CD14-positive monocyte (primary cell): ENCODE results near the gene SAMD13. TPM values are rescaled to one million over a fixed set of nuclear protein-coding genes. Genes with fewer than 3 reads are reported as not detected.

Source experiments
- DNase-seq, 3 donors: peaks; one replicate each; pipeline ENCODE4 v3.0.0-alpha.2; 2011 to 2022
- H2AFZ ChIP-seq: 2 replicates; pipeline ENCODE4 v1.6.0; 2012; ENCODE audit warnings: mild to moderate bottlenecking, low read depth, low read length, inconsistent platforms; ENCODE audit not compliant: insufficient read depth, poor library complexity, severe bottlenecking
- H3K27ac ChIP-seq, 2 donors: 1 replicate in 1 of 2; 2 replicates in 1 of 2; pipeline ENCODE4 v1.5.1; 2012 to 2013; ENCODE audit warnings: low read length in 2 of 2, control low read depth in 1 of 2, inconsistent platforms in 1 of 2, low read depth in 1 of 2, mild to moderate bottlenecking in 1 of 2
- H3K27me3 ChIP-seq, 2 donors: one replicate each; pipeline versions ENCODE4 v1.6.0 to v1.6.1; 2011 to 2013; ENCODE audit warnings: low read length in 2 of 2; ENCODE audit not compliant: control insufficient read depth in 2 of 2, insufficient read depth in 2 of 2
- H3K36me3 ChIP-seq, 2 donors: replicated peaks in 1 of 2; 1 replicate in 1 of 2; 2 replicates in 1 of 2; pipeline versions ENCODE4 v1.5.1 to v1.6.1; 2012 to 2013; ENCODE audit warnings: low read length in 2 of 2, control low read depth in 1 of 2, inconsistent platforms in 1 of 2, mild to moderate bottlenecking in 1 of 2; ENCODE audit not compliant: insufficient read depth in 2 of 2, control insufficient read depth in 1 of 2
- H3K4me1 ChIP-seq, 2 donors: 1 replicate in 1 of 2; 2 replicates in 1 of 2; pipeline versions ENCODE4 v1.5.1 to v1.6.1; 2012 to 2013; ENCODE audit warnings: low read length in 2 of 2, control low read depth in 1 of 2, inconsistent platforms in 1 of 2, mild to moderate bottlenecking in 1 of 2, moderate library complexity in 1 of 2; ENCODE audit not compliant: insufficient read depth in 2 of 2, control insufficient read depth in 1 of 2
- H3K4me2 ChIP-seq: replicated peaks from 2 replicates; pipeline ENCODE3; 2012; ENCODE audit warnings: low read length, moderate library complexity, mild to moderate bottlenecking; ENCODE audit not compliant: poor library complexity, severe bottlenecking; ENCODE audit errors: extremely low read depth
- H3K4me3 ChIP-seq, 3 experiments: fragments of 200-600 bp in 1 of 3; sonication (generic) in 1 of 3; replicated peaks in 1 of 3; 1 replicate in 2 of 3; 2 replicates in 1 of 3; pipeline ENCODE4 v1.5.1; 2011 to 2013; ENCODE audit warnings: low read length in 3 of 3, mild to moderate bottlenecking in 3 of 3, control low read depth in 2 of 3, low read depth in 2 of 3, inconsistent platforms in 1 of 3, moderate library complexity in 1 of 3
- H3K79me2 ChIP-seq: 2 replicates; pipeline ENCODE4 v1.6.0; 2012; ENCODE audit warnings: mild to moderate bottlenecking, control low read depth, inconsistent platforms, low read length, moderate library complexity; ENCODE audit not compliant: insufficient read depth
- H3K9ac ChIP-seq: 2 replicates; pipeline ENCODE4 v1.6.0; 2017; ENCODE audit warnings: low read length, mild to moderate bottlenecking; ENCODE audit not compliant: insufficient read depth, poor library complexity, severe bottlenecking
- H3K9me3 ChIP-seq, 2 donors: replicated peaks in 1 of 2; 1 replicate in 1 of 2; 2 replicates in 1 of 2; pipeline versions ENCODE4 v1.5.1 to v1.6.1; 2012 to 2013; ENCODE audit warnings: low read length in 2 of 2, control low read depth in 1 of 2; ENCODE audit not compliant: control insufficient read depth in 1 of 2, insufficient read depth in 1 of 2
- H4K20me1 ChIP-seq: 2 replicates; pipeline ENCODE4 v1.6.0; 2012; ENCODE audit warnings: mild to moderate bottlenecking, low read length, control low read depth, moderate library complexity; ENCODE audit not compliant: insufficient read depth
- H3K27ac Mint-ChIP-seq, 7 donors: one replicate each; pipeline ENCODE4 v1.8.0; 2020; ENCODE audit warnings: mild to moderate bottlenecking in 7 of 7, mixed read lengths in 7 of 7, moderate library complexity in 6 of 7, inconsistent platforms in 2 of 7
- H3K27me3 Mint-ChIP-seq, 3 donors: one replicate each; pipeline ENCODE4 v1.8.0; 2021 to 2022; ENCODE audit warnings: low read depth in 3 of 3, mild to moderate bottlenecking in 3 of 3, mixed read lengths in 3 of 3, moderate library complexity in 3 of 3, inconsistent platforms in 1 of 3
- H3K36me3 Mint-ChIP-seq, 2 donors: one replicate each; pipeline ENCODE4 v1.8.0; 2020; ENCODE audit warnings: mixed read lengths in 2 of 2, inconsistent platforms in 1 of 2, mild to moderate bottlenecking in 1 of 2
- H3K4me1 Mint-ChIP-seq: one replicate; pipeline ENCODE4 v1.8.0; 2020; ENCODE audit warnings: mild to moderate bottlenecking, mixed read lengths
- H3K4me3 Mint-ChIP-seq, 2 donors: one replicate each; pipeline ENCODE4 v1.8.0; 2020; ENCODE audit warnings: mild to moderate bottlenecking in 2 of 2, mixed read lengths in 2 of 2, moderate library complexity in 1 of 2
- H3K9me3 Mint-ChIP-seq, 7 donors: one replicate each; pipeline ENCODE4 v1.8.0; 2020 to 2022; ENCODE audit warnings: mixed read lengths in 7 of 7, mild to moderate bottlenecking in 6 of 7, moderate library complexity in 6 of 7, inconsistent platforms in 2 of 7
- CTCF ChIP-seq: fragments of 200-600 bp; IDR thresholded peaks from one replicate; pipeline ENCODE4 v1.8.0; 2022; ENCODE audit warnings: antibody characterized with exemption, mild to moderate bottlenecking
- WGBS: methylation state at CpG from one replicate; pipeline ENCODE4 v1.1.5; 2013; ENCODE audit warnings: missing lambda C conversion rate; ENCODE audit not compliant: insufficient coverage; 5-methylcytosine and 5-hydroxymethylcytosine counted together
- intact Hi-C, 2 donors: fragments of 100-400 bp; cut with micrococcal nuclease; formaldehyde crosslinking; loops; one replicate each; pipeline versions ENCODE4 v1.15.0 to v1.15.1; 2023
- polyA plus RNA-seq, 3 donors: library from polyadenylated mRNA; depleted of rRNA in 1 of 3; unstranded in 2 of 3; stranded (reverse) in 1 of 3; fragments of 300-500 nt in 2 of 3; fragments of >200 nt in 1 of 3; fragmentation: Illumina TruSeq in 2 of 3; gene quantifications; 1 replicate in 2 of 3; 2 replicates in 1 of 3; pipeline ENCODE4 v1.2.3, GENCODE V29; 2012 to 2021

SAMD13 gene
- polyA plus RNA-seq, 3 donors = 0.33 to 0.56 (median 0.39) TPM

DNA sequence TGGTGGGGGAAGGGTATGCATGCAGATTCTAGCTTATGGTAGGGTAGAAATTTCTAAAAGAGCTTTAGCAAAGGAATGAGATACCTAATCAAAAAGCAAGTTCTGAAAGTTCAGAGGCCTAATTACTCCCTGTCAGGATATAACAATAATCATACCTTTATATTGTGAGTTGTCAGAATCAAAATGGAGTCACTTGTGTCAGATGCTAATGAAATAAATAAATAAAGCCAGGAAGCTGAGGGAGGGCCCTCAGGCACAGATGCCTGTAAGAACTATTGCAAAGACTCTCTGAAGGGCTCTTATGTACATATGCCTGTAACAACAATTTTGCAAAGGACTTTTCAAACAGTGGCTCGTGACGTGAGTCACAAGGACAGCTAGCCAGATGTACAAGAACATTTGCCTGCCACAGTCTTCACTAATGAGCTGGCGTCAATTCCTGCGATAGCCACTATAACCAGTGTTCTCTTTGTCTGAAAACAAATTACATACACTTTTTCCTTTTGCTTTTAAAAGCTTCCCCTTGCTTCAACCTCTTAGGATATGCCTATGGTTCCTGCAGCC, 69.4 kb downstream of the SAMD13 start:
- Histone ChIP-seq H3K9ac (no peak overlapping the region), H3K36me3 (no peaks in the 10 kb centered on the region), H4K20me1 (no peaks in the 10 kb centered on the region), H3K9me3 (peaks cover 0 to 8% of the 10 kb centered on the region in 2 donors), H3K4me1 (no peaks in the 10 kb centered on the region), H3K4me2 (no peak overlapping the region), H2AFZ (no peak overlapping the region), H3K4me3 (no peak overlapping the region), H3K79me2 (no peaks in the 10 kb centered on the region), H3K27me3 (no peaks in the 10 kb centered on the region), H3K27ac (no peak overlapping the region)
- intact Hi-C loops = no loop called here
- TF ChIP-seq CTCF = no peak
- Mint-ChIP-seq H3K9me3 (peaks cover 0 to 6% (median 3%) of the 10 kb centered on the region in 7 donors), H3K4me1 (peaks cover under 1% of the 10 kb centered on the region), H3K36me3 (no peaks in the 10 kb centered on the region), H3K4me3 (no peak overlapping the region), H3K27ac (no peak overlapping the region), H3K27me3 (peaks cover 0 to 2% (median 0%) of the 10 kb centered on the region in 3 donors)
- 100% methylated on average over 4 of the region's 4 CpGs for WGBS
- no peak for DNase-seq

GRCh38 chr1:84373436-84374141, 72.1 kb downstream of the SAMD13 start:
- Histone ChIP-seq H3K4me2 (no peak overlapping the region), H3K4me3 (no peak overlapping the region), H3K36me3 (no peaks in the 10 kb centered on the region), H3K4me1 (peaks cover 0 to under 1% of the 10 kb centered on the region in 2 donors), H3K79me2 (no peaks in the 10 kb centered on the region), H3K9ac (no peak overlapping the region), H3K9me3 (peaks cover 0 to under 1% of the 10 kb centered on the region in 2 donors), H3K27me3 (no peaks in the 10 kb centered on the region), H2AFZ (no peak overlapping the region), H3K27ac (no peak overlapping the region), H4K20me1 (no peaks in the 10 kb centered on the region)
- intact Hi-C loops = no loop called here
- WGBS = 50% methylated on average over 2 of the region's 2 CpGs
- Mint-ChIP-seq H3K9me3 (peaks cover 0 to 4% (median 0%) of the 10 kb centered on the region in 7 donors), H3K4me3 (no peak overlapping the region), H3K36me3 (no peaks in the 10 kb centered on the region), H3K4me1 (no peaks in the 10 kb centered on the region), H3K27ac (no peak overlapping the region), H3K27me3 (peaks cover 0 to 2% (median 0%) of the 10 kb centered on the region in 3 donors)
- no peak for DNase-seq
- no peak for TF ChIP-seq CTCF
